GM18951 (cell line): ENCODE results near the gene LCMT1.
A peak's percentile ranks its signal among the peaks of the same experiment; 100 is the strongest.
"Not testable (repeated sequence)": the region's sequence is repeated elsewhere in the genome, so short reads cannot be mapped to it uniquely, and the experiment has no call there.

ENCODE experiments used
- POLR2A ChIP-seq: IDR thresholded peaks from 4 replicates; pipeline ENCODE4 v1.6.1; 2011; ENCODE audit warnings: mild to moderate bottlenecking; ENCODE audit not compliant: insufficient read length, insufficient read depth; ENCODE audit errors: extremely low read depth
- in situ Hi-C: fragments of 300-500 bp; cut with MboI; formaldehyde crosslinking; loops from one replicate; pipeline ENCODE4 v1.12.0; 2022; ENCODE audit warnings: low sequenced_read_pairs, mixed read lengths, inconsistent platforms; ENCODE audit not compliant: unreplicated experiment

LCMT1 gene

DNA sequence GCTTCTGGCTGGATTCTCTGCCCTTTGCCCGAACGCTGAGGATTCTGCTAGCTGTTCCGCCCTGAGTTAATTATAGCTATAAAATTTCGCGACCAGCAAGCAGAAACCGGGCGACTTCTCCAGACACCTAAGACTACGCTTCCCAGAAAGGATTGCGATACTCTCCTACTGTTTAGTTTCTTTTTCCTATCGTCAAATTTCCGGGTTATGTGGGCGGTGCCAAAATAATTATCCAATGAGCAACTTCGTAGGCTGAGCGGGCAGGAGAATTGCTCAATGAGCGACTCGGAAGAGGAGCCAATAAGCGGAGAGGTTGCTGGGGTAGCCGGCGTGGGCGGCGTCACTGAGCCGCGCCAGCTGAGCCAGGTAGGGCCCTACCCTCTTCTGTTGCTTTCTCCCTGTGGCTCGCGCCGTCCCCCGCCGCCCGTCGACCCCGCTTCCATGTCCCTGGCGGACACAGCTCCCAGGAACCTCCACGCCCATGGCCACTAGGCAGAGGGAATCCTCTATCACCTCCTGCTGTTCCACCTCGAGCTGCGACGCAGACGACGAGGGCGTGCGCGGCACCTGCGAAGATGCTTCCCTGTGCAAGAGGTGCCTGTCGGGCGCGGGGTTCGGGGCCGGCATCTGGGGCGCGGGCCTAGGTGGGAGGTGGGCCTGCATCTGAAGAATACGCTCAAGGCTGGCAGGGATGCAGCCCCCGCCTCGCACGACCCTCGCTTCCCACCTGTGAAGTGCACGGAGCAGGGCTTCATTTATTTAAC, at the start of gene LCMT1:
LCMT1 (plus strand) TSS at position 340 of the 764 bp plus-strand sequence; CDS start at position 482, 142 bp downstream.
- in situ Hi-C loops, result no loop called here
- TF ChIP-seq POLR2A, result peak; percentile 73

DNA sequence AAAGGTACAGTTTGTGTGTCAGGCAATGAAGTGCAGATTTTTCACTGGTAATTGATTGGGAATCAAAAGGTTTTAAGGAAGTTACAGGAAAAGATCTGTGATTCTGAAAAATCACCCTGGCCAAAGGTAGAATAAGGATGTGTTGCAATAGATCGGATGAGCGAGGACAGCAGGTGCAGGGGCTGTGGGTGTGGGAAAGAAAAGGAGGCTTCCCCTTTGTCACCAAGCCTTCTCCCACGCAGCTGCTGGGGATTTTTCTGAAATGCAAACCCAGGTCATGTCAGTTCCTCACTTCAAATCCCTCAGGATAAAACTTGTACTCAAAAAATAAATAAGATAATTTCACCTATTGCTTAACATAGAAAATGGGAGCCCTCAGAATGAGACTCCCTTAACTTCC, 48.4 kb upstream of the LCMT1 start:
- TF ChIP-seq POLR2A, result no peak
- in situ Hi-C loops, result no loop called here

DNA sequence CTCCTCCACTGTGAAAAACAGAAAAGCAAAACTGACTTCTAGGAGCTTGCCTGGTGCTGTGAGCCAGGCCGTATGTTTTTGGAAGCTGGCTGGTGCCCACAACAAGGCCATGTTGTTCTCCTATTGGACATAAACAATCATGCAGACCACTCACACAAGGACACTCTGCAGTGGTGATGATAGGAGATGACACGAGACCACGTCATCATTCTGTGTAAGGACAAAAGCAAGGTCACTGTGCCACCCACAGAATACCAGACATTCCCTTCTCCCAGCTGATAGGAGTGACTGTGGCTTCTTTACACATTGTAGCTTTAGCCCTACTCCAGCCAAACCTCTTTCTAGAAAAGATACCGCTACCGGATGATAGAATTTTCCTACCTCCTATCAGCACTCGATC, 47.7 kb upstream of the LCMT1 start:
- in situ Hi-C loops, result no loop called here
- no peak for TF ChIP-seq POLR2A

DNA sequence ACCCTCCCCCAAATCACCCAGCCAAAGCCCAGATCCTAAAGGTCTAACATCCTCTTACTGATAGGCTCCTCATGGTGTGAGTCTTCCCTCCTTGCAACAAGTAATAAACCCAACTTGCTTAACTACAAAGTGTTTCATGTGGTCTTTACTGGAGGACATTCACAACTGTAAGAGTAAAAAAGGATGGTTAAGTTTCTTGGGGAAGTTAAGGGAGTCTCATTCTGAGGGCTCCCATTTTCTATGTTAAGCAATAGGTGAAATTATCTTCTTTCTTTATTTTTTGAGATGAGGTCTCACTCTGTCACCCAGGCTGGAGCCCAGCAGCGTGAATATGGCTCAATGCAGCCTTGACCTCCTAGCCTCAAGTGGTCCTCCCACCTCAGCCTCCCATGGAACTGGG, 47.3 kb upstream of the LCMT1 start:
- in situ Hi-C loops, result not testable (repeated sequence)

DNA sequence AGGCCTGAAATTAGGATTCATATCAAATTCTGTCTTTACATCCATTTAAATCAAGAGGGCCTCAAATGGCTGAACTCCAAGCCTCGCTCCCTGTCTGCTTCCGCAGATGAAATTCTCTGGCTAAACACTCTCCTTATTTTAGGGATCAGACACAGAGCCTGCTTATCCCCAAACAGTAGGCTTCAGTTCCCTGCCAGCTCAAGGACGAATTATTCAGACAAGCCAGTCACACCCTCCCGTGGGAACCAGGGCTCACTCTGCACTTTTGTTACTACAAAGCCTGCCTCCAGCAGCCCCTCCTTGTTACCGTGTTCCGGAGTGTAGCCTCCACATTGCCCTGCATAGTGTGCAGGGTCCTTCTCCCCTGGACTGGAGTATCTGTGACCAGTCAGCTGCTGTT, 46.6 kb upstream of the LCMT1 start:
- in situ Hi-C loops, result no loop called here
- TF ChIP-seq POLR2A, result no peak

DNA sequence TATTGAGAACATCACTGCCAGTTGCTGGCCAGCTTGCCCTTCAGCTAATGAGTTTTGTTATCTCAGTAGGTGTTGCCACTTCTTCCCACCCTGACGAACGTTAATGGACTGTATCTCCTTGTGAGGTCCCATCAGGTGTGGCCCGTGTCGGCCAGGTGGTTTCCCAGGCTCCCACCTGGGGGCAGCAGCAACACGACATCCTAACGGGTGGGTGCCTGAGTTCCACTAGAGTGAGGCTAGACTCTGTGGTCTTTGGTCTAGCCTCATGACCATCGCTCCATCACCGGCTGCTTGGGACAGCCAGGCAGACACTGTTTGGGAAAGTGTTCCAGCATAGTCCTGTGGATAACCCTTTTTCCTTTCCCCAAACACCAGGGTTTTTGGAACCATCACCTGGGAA, 45.6 kb upstream of the LCMT1 start:
- in situ Hi-C loops, result no loop called here
- no peak for TF ChIP-seq POLR2A

DNA sequence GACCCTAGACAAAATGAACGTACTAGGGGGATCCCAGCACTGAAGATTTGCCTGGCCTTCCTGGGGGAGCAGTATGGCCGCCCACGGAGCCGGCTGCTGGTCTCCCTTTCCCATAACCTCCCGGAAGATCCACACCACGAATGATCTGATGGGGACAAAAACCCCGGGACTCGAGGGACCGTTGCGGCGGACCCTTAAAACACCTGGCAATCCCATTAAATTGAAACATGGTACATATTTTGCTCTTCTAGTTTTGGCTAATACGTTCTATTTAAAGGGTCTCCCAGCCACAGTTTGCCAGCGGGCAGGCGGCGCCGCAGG, 45.2 kb upstream of the LCMT1 start:
- TF ChIP-seq POLR2A, result no peak

DNA sequence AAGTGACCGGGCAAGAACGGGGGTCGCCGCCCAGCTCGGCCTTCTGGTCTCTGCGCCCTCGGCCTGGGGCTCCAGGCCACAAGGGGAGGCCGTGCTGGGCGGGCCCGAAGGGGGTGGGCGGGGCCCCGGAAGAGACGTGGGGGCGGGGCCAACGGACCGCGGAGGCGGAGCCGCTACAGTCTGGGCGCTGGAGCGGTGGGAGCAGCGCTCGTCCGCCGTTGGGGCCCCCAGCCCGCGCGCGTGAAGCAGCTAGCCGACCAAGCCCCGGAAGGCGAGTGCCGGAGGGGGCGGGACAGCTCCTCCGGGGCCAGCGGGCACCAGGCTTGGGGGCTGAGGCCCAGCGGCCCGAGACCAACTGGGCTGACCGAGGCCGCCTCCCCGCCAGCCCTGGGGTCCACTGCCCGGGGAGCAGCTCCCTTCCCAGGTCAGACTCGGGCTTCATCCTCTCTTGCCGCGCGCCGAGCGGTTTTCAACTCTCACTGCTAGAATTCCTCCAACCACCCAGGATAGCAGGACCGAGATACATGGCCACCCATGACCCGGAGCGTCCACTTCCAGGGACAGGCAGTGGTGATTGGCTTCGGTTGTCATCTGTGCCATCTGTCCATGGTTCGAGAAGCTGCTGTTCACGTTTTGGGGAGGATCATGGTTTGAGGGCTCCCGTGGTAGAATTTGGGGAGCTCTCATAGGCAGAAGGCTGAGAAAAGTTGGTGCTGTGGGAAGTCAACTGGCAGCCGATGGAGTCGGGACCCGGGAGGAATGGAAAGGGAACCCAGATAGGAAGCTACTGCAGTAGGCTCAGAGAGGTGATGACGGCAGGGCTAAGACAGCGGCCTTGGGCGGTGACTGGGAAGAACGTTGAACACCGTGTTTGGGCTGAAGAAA, 44.6 kb upstream of the LCMT1 start:
- in situ Hi-C loops, result no loop called here
- TF ChIP-seq POLR2A, result peak; percentile 61

More for the DNA sequence above, 45.2 kb upstream of the LCMT1 start:
- in situ Hi-C loops, result no loop called here

DNA sequence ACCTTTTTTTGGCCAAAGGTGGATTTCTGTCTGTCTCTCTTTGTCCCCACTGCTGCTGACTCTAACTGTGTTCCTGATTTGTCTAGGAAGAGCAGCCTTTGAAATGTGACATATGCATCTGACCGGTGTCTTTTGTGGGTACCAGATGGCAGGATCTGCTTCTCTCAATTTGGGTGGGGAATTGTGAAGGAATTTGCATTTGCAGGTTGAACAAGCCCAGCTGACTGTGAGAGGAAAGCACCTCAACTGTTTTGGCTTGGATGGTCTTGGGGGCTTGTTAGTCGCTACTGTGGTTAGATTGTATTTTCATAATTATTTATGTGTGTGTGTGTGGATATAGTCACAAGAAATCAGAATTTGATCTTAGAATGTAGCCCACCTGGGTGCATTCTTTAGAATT, 37.7 kb upstream of the LCMT1 start:
- no peak for TF ChIP-seq POLR2A
- in situ Hi-C loops, result no loop called here

DNA sequence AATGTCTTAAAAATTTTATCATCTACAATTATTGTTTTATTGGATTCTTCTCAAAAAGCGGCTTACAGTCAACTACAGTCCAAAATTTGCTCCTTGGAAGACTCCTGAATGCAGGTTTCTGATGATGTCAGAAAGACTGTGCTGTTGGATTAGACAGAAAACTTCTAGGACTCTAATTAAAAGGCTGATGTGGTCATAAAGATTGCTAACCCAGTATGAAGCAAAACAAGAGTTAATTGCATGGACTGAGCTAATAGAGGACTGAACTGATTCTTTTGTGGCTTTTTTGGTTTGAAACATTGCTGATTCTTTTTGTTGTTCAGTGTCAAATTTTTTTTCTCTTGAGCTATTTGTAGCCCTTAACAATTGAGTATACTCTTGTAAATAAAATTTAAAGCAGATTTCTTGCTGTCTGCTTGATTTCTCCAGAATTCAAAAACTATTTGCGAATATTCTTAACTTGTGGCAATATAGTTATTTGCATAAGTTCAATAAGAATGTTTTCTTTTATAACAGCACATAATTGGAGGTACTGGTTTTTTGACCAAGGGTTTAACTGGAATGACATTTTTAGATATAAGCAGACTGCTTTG, 33.1 kb upstream of the LCMT1 start:
- in situ Hi-C loops, result no loop called here
- TF ChIP-seq POLR2A, result no peak

DNA sequence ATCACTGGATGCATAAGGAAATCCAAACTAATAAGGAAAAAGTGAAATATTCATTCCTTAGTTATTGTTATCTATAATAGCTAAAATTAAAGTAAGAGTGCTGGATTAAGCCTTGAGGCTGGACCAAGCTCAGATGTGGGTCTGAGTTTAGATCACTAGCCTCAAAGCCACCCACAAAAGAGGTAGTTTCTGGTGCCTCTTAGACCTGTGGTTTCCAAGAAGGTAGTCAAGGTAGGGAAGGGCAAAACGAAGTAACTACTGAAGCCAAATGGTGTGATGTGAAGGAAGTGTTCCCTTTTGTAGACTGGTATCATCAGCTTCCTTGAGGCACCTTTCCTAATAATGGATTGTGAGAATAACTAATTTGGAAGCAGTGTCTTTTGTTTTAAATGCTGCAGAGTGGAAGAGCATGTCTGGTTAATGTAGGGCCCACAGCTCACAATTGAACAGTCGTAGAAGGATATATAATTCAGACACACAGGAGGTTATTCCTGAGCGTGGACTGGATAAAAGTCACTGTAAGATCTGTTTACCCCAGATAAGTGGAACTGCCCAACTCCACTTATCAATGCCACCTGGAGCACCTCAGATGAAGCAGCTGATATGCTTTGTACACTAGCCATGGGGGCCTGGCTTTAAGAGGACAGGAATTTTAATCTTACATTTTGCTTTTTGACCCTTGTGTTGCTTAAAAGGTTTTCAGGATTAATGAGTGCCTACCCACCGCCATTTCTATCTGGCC, 31.7 kb upstream of the LCMT1 start:
- in situ Hi-C loops, result no loop called here
- TF ChIP-seq POLR2A, result no peak

DNA sequence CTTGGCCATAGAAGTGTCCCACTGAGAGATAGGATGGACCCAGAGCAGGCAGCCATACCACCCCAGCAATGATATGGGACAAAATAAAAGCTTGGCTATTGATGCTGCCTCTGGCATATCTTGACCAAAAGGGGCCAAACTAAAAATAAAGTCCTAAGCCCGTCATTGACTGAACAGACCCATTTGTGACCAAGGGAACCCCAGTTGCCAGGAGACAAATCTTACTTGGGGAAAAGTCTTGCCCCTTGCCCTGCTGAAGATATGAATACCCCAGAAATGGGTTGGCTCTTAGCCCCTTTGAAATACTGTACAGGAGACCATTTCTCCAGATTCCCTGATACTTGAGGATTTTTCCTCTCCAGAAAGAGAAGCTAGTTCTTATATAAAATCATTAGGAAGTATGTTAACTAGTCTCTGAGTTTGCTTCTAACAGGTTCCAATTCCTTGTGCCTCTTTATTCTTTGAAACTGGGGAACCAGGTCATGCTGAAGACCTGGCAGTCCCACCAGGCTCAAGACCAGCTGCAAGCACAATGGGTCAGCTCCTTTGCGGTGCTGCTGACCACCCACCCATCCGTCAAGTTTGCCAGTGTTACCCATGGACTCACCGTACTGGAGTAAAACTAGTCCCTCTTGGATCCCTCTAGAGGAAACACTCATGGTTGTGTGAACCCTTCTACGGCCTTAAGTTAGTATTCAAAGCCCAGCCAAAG, 31.0 kb upstream of the LCMT1 start:
- TF ChIP-seq POLR2A, result no peak
- in situ Hi-C loops, result no loop called here
